Activated CD8-positive, alpha-beta T cell treated with anti-CD3 and anti-CD28 coated beads, Interleukin-2, amount 10 ng/mL, durations not matched to agents 7 days and 5 days (primary cell): ENCODE data around the gene OR4M1. TPM values are rescaled to one million over a fixed set of nuclear protein-coding genes. Genes with fewer than 3 reads are reported as not detected.
"Not testable (repeated sequence)": the region's sequence is repeated elsewhere in the genome, so short reads cannot be mapped to it uniquely, and the experiment has no call there.

Experiments used
- ATAC-seq: fragments of 150-1000 bp; cut with Tn5 transposase; one replicate; pipeline ENCODE4 v1.10.0; 2021; ENCODE audit warnings: moderate library complexity
- CTCF ChIA-PET: fragments of 350-600 bp; sonication (Branson Sonifier 250); formaldehyde crosslinking; loops from one replicate; lab custom pipeline; 2021; ENCODE audit warnings: antibody characterized with exemption; lab: Charles Lee
- POLR2A ChIA-PET: fragments of 350-600 bp; sonication (Branson Sonifier 250); formaldehyde crosslinking; loops from one replicate; lab custom pipeline; 2021; ENCODE audit warnings: antibody characterized with exemption; lab: Charles Lee
- DNase-seq: peaks from one replicate; pipeline ENCODE4 v3.0.0-alpha.2; 2020
- H3K27ac Mint-ChIP-seq: one replicate; pipeline ENCODE4 v1.8.0; 2021; ENCODE audit warnings: mild to moderate bottlenecking, mixed read lengths
- H3K27me3 Mint-ChIP-seq: one replicate; pipeline ENCODE4 v1.8.0; 2021; ENCODE audit warnings: low read depth, mixed read lengths
- H3K36me3 Mint-ChIP-seq: one replicate; pipeline ENCODE4 v1.8.0; 2021; ENCODE audit warnings: low read depth, mixed read lengths
- H3K4me1 Mint-ChIP-seq: one replicate; pipeline ENCODE4 v1.8.0; 2021; ENCODE audit warnings: low read depth, mixed read lengths
- H3K4me3 Mint-ChIP-seq: one replicate; pipeline ENCODE4 v1.8.0; 2021; ENCODE audit warnings: mild to moderate bottlenecking, mixed read lengths
- H3K9me3 Mint-ChIP-seq: one replicate; pipeline ENCODE4 v1.8.0; 2022; ENCODE audit warnings: mixed read lengths; ENCODE audit not compliant: insufficient read depth
- total RNA-seq, 2 experiments: library from RNA; stranded (reverse); gene quantifications; one replicate each; pipeline ENCODE4 v1.2.3, GENCODE V29; 2021

The OR4M1 gene
- total RNA-seq, 2 experiments from 2014 or later: not detected

- CTCF ChIA-PET, H3K9me3 Mint-ChIP-seq, H3K4me1 Mint-ChIP-seq, H3K36me3 Mint-ChIP-seq, H3K4me3 Mint-ChIP-seq, POLR2A ChIA-PET, DNase-seq, H3K27ac Mint-ChIP-seq, ATAC-seq, H3K27me3 Mint-ChIP-seq: not testable (repeated sequence)
These were observed 14.0 kb downstream of the OR4M1 start for GRCh38 chr14:19787318-19787717.

- CTCF ChIA-PET, H3K27me3 Mint-ChIP-seq: not testable (repeated sequence)
These were observed 14.8 kb downstream of the OR4M1 start for GRCh38 chr14:19788150-19788549.

GRCh38 chr14:19796520-19797108 lies 23.3 kb downstream of the OR4M1 start:
- H3K4me3 Mint-ChIP-seq, POLR2A ChIA-PET, DNase-seq: not testable (repeated sequence)

More at GRCh38 chr14:19788150-19788549, 14.8 kb downstream of the OR4M1 start:
- H3K27ac Mint-ChIP-seq, ATAC-seq, POLR2A ChIA-PET, H3K4me3 Mint-ChIP-seq, H3K36me3 Mint-ChIP-seq, DNase-seq, H3K4me1 Mint-ChIP-seq, H3K9me3 Mint-ChIP-seq: not testable (repeated sequence)

GRCh38 chr14:19799880-19800279 lies 26.6 kb downstream of the OR4M1 start:
- POLR2A ChIA-PET: no interaction called here

More at GRCh38 chr14:19796520-19797108, 23.3 kb downstream of the OR4M1 start:
- CTCF ChIA-PET, H3K36me3 Mint-ChIP-seq, H3K27me3 Mint-ChIP-seq, ATAC-seq, H3K4me1 Mint-ChIP-seq, H3K9me3 Mint-ChIP-seq, H3K27ac Mint-ChIP-seq: not testable (repeated sequence)

GRCh38 chr14:19800282-19801117 lies 27.2 kb downstream of the OR4M1 start:
- CTCF ChIA-PET: no interaction called here

More at GRCh38 chr14:19799880-19800279, 26.6 kb downstream of the OR4M1 start:
- DNase-seq: no peak
- ATAC-seq: no peak
- CTCF ChIA-PET: no interaction called here
- Mint-ChIP-seq H3K4me3 (no peak overlapping the region), H3K27me3 (no peaks in the 10 kb centered on the region), H3K9me3 (no peaks in the 10 kb centered on the region), H3K36me3 (no peaks in the 10 kb centered on the region), H3K4me1 (no peaks in the 10 kb centered on the region), H3K27ac (no peak overlapping the region)

GRCh38 chr14:19801118-19801464 lies 27.8 kb downstream of the OR4M1 start:
- no peak overlapping the region for H3K4me3 Mint-ChIP-seq
- ChIA-PET CTCF (no interaction called here), POLR2A (no interaction called here)
- H3K36me3 Mint-ChIP-seq: no peaks in the 10 kb centered on the region
- ATAC-seq: no peak
- no peak overlapping the region for H3K27ac Mint-ChIP-seq
- DNase-seq: no peak
- no peaks in the 10 kb centered on the region for H3K27me3 Mint-ChIP-seq
- H3K9me3 Mint-ChIP-seq: no peaks in the 10 kb centered on the region
- H3K4me1 Mint-ChIP-seq: no peaks in the 10 kb centered on the region

More at GRCh38 chr14:19800282-19801117, 27.2 kb downstream of the OR4M1 start:
- no peak overlapping the region for H3K27ac Mint-ChIP-seq
- no peaks in the 10 kb centered on the region for H3K27me3 Mint-ChIP-seq
- H3K9me3 Mint-ChIP-seq: no peaks in the 10 kb centered on the region
- POLR2A ChIA-PET: no interaction called here
- no peak overlapping the region for H3K4me3 Mint-ChIP-seq
- DNase-seq (no peak), ATAC-seq (no peak)
- H3K36me3 Mint-ChIP-seq: no peaks in the 10 kb centered on the region
- no peaks in the 10 kb centered on the region for H3K4me1 Mint-ChIP-seq

GRCh38 chr14:19803470-19803869 lies 30.2 kb downstream of the OR4M1 start, which contains the start of gene OR4N2:
TSS of gene OR4N2 (plus strand) at chr14:19803770. CDS start at chr14:19827449, 23,679 bp downstream.
- H3K27me3 Mint-ChIP-seq, H3K4me1 Mint-ChIP-seq, CTCF ChIA-PET, H3K4me3 Mint-ChIP-seq, H3K27ac Mint-ChIP-seq, H3K36me3 Mint-ChIP-seq, POLR2A ChIA-PET, DNase-seq, ATAC-seq, H3K9me3 Mint-ChIP-seq: not testable (repeated sequence)

GRCh38 chr14:19813171-19813920 lies 40.0 kb downstream of the OR4M1 start:
- DNase-seq, H3K36me3 Mint-ChIP-seq, H3K9me3 Mint-ChIP-seq, CTCF ChIA-PET, H3K27me3 Mint-ChIP-seq, POLR2A ChIA-PET, H3K4me3 Mint-ChIP-seq, H3K4me1 Mint-ChIP-seq, H3K27ac Mint-ChIP-seq, ATAC-seq: not testable (repeated sequence)

- DNase-seq, POLR2A ChIA-PET, H3K9me3 Mint-ChIP-seq, CTCF ChIA-PET, H3K36me3 Mint-ChIP-seq, ATAC-seq, H3K27me3 Mint-ChIP-seq, H3K27ac Mint-ChIP-seq, H3K4me3 Mint-ChIP-seq, H3K4me1 Mint-ChIP-seq: not testable (repeated sequence)
These were observed 46.6 kb downstream of the OR4M1 start for GRCh38 chr14:19819879-19820278.

- H3K27ac Mint-ChIP-seq, H3K27me3 Mint-ChIP-seq, H3K9me3 Mint-ChIP-seq, CTCF ChIA-PET, H3K4me3 Mint-ChIP-seq, DNase-seq, H3K4me1 Mint-ChIP-seq, H3K36me3 Mint-ChIP-seq, ATAC-seq, POLR2A ChIA-PET: not testable (repeated sequence)
These were observed 47.7 kb downstream of the OR4M1 start for GRCh38 chr14:19821016-19821415.

- H3K4me1 Mint-ChIP-seq: no peaks in the 10 kb centered on the region
- CTCF ChIA-PET: no interaction called here
- H3K36me3 Mint-ChIP-seq: no peaks in the 10 kb centered on the region
- POLR2A ChIA-PET: no interaction called here
- H3K27ac Mint-ChIP-seq: no peak overlapping the region
- ATAC-seq (no peak), DNase-seq (no peak)
- H3K4me3 Mint-ChIP-seq: no peak overlapping the region
- H3K27me3 Mint-ChIP-seq: no peaks in the 10 kb centered on the region
- H3K9me3 Mint-ChIP-seq: no peaks in the 10 kb centered on the region
These were observed 49.9 kb downstream of the OR4M1 start for GRCh38 chr14:19823178-19823577.

- POLR2A ChIA-PET: no interaction called here
- Mint-ChIP-seq H3K36me3 (no peaks in the 10 kb centered on the region), H3K4me1 (no peaks in the 10 kb centered on the region), H3K4me3 (no peak overlapping the region), H3K27me3 (no peaks in the 10 kb centered on the region), H3K9me3 (no peaks in the 10 kb centered on the region), H3K27ac (no peak overlapping the region)
- DNase-seq (no peak), ATAC-seq (no peak)
- CTCF ChIA-PET: no interaction called here
These were observed 50.5 kb downstream of the OR4M1 start for GRCh38 chr14:19823765-19824164.
